Measurements from ENCODE around the gene FAM3B.

Gene FAM3B

DNA sequence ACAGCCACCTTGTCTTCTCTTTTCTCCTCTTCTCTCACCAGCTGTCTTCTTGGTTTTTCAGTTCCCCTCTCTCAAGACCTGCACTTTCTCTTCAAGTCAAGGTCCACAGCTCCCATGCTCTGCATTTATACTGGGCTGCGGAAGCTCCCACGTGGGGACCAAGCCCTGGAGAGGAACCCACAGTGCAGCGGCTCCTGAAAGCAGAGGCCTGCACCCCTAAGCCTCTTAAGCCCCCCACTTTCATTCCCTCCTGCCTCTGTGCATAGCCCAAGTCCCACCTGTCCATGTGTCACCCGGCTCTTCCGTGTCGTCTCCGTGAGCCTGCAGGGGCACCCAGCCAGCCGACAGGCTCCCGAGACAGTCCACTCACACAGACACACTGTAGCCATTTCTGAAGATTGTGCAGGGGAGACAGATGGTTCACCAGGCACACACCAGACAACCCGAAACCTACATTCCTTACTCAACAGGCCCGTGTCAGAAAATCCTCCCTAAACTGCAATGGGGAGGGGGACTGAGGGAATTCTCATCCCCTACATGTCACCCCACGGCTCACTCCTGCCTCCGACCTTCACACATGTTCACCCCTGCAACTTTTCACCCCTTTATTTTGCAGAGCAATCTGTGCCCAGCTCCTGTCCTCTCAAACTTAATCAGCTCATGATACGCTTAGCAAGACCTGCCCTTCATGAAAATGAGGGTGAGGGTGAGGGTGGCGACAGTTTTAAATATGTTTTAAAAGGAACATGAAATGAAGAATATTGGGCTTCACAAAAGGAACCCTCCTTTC lies 51.5 kb downstream of the FAM3B start:
- in situ Hi-C loops (cut with HindIII; ENCODE audit: low sequenced_read_pairs), result no loop called here

GRCh38 chr21:41368735-41369104 lies 52.1 kb downstream of the FAM3B start:
- in situ Hi-C loops (cut with HindIII; ENCODE audit: low sequenced_read_pairs), result no loop called here

DNA sequence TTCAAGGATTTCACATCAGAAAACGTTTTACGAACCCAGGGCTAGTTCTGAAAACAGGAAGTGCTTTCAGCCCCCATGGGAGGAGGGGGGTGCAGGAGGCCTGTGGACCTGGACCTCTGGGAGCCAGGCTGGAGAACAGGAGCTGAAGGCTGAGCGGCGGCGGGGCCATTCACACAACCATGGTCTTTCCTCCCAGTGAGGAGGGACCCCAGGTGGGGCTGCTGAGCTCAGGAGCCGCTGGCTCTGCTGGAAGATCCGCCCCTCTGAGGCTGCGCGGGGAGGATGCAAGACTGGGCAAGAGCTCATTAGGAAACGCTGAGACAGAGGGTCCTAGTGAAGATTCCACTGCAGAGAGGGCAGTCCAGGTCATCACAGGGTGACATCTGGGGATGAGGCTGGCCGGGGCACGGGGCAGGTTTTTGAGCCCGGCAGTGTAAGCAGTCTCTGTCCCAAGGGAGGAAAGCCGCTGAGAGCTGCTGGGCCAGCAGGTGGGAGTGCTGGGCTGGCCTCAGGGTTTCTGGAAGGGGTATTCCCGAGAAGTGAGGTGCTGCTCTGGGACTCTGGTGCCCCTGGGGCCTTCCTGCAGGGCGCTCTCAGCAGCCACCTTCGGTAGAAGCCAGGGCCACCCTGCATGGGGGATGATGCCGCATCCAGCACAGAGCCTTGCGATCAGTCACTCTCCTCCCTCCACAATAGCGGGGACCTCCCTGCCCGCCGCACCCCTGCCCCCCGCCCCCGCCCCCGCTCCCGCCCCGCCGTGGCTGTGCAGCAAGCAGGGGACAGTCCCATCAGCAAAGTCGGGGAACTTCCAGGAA lies 52.7 kb downstream of the FAM3B start:
- in situ Hi-C loops (cut with HindIII; ENCODE audit: low sequenced_read_pairs), result no loop called here

- in situ Hi-C loops (cut with HindIII; ENCODE audit: low sequenced_read_pairs), result no loop called here
Measured at GRCh38 chr21:41369920-41370839, 53.6 kb downstream of the FAM3B start.

DNA sequence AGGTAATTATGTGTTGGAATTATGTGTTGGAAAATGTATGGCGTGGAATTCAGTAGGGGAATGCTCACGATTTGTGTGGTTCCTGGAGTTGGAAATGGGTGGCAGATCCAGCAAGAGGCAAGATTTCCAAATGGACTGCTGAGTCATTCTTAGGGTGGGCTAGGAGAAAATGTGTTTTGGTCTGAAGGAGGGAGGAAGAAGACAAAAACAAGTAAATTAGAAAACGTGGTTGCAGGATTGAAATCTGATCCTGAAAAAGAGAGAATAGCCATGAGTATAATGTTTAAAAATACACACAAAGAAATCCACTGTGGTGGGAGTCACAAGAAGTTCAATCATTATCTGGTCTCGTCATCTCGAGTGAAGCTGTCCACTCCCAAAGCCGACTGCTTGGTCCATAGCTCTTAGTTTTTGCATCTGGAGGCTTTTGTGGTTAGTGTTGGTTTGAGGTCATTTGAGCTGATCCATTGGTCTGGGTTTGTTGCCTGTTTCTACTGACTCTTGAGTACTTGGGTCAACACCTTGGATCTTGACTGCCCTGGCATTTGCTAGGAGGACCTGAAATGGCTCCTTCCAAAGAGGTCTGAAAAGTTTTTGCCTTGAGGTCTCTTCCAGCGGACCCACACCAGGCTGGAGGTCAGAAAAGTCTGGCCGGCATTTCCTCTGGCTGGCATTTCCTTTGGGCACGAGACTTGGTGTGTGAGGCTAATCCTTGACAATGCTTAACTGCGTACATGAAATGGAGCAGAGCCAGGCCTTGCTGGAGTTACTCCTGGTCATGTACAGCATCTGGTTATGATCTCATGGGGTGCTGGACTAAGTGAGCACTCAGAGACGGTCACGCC lies 54.5 kb downstream of the FAM3B start:
- in situ Hi-C loops (cut with HindIII; ENCODE audit: low sequenced_read_pairs), result no loop called here

- in situ Hi-C loops (cut with HindIII; ENCODE audit: low sequenced_read_pairs), result no loop called here
Measured at GRCh38 chr21:41371685-41372030, 55.1 kb downstream of the FAM3B start.

DNA sequence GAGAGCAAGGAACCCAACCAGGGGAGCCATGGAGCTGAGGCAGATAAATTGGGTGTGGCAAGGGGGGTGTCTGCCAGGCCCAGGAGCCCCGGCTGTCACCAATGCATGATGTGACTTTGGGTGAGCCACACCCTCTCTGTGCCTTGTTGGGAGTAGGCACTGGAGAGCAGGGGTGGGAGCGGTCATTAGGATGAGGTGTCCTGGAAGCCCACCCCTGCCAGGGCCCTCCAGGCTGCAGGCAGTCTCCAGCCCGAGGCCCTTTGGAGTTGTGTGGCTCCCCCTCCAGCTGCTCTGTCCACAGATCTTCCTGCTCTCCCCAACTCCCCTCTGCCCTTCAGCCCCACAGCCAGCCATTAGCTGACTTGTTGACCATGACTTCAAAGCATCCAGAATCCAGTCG lies 56.7 kb downstream of the FAM3B start:
- in situ Hi-C loops (cut with HindIII; ENCODE audit: low sequenced_read_pairs), result no loop called here

- in situ Hi-C loops (cut with HindIII; ENCODE audit: low sequenced_read_pairs), result no loop called here
Measured at GRCh38 chr21:41373763-41374162, 57.2 kb downstream of the FAM3B start.

GRCh38 chr21:41374177-41374712 lies 57.6 kb downstream of the FAM3B start:
- in situ Hi-C loops (cut with HindIII; ENCODE audit: low sequenced_read_pairs), result no loop called here

GRCh38 chr21:41374867-41375533 lies 58.4 kb downstream of the FAM3B start:
- in situ Hi-C loops (cut with HindIII; ENCODE audit: low sequenced_read_pairs), result no loop called here

- in situ Hi-C loops (cut with HindIII; ENCODE audit: low sequenced_read_pairs), result no loop called here
Measured at GRCh38 chr21:41375875-41376274, 59.3 kb downstream of the FAM3B start.

- in situ Hi-C loops (cut with HindIII; ENCODE audit: low sequenced_read_pairs), result no loop called here
Measured at GRCh38 chr21:41377715-41378114, 61.1 kb downstream of the FAM3B start.

DNA sequence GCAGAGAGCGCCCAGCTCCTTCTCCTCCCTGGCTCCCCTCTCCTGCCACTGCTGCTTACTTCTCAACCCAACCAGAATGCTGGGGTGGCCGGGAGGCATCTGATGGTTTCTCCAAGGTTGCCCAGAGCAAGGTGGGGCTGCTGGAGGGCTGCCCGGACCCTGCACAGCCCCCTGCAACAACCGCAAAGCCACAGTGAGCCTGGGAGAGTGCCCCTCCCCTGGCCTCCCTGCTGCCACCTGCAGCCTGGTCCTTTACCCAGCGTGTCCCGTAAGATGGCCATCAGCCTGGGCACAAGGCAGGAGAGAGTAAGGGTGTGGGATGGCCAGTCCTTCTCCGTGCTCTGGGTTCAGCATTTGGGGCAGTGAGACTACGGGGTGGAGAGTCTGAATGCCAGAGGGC lies 62.2 kb downstream of the FAM3B start:
- in situ Hi-C loops (cut with HindIII; ENCODE audit: low sequenced_read_pairs), result no loop called here

GRCh38 chr21:41379901-41380300 lies 63.3 kb downstream of the FAM3B start:
- in situ Hi-C loops (cut with HindIII; ENCODE audit: low sequenced_read_pairs), result no loop called here

DNA sequence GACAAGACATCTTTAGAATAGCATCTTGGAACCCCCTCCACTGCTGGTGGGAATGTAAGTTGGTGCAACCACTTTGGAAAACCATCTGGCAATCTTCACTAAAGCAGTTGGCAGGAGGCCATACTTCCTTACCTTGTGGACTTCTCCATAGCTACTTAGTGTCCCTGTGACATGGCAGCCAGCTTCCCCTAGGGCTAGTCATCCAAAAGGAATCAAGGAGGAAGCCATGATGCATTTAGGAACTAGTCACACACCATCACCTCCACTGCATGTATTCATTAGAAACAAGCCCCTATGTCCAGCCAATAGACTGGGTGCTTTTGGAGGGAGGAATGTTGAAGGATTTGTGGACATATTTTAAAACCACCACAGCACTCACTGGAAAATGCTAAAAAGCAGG lies 65.1 kb downstream of the FAM3B start:
- in situ Hi-C loops (cut with HindIII; ENCODE audit: low sequenced_read_pairs), result no loop called here

GRCh38 chr21:41387042-41387819 lies 70.6 kb downstream of the FAM3B start:
- in situ Hi-C loops (cut with HindIII; ENCODE audit: low sequenced_read_pairs), result no loop called here

- in situ Hi-C loops (cut with HindIII; ENCODE audit: low sequenced_read_pairs), result no loop called here
Measured at GRCh38 chr21:41387824-41388223, 71.2 kb downstream of the FAM3B start.

DNA sequence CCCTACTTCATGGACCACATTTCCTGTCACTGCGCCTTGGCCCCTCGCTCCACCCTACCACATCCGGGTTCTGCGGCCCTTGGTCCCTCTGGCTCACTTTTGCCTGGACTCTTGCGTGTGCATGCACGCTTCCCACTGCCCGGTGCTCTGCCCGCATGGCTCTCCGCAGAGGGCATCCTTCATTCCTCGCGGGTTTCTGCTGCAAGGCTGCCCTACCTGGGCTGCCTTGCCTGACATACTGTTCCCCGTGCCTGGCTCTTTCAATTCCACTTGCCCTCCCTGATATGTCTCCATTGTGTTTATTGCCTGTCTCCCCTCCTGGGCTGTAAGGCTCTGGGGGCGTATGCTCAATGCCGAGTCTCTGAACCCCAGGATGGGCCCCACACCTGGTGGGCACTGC lies 71.7 kb downstream of the FAM3B start:
- in situ Hi-C loops (cut with HindIII; ENCODE audit: low sequenced_read_pairs), result no loop called here
